Measurements from ENCODE around the gene CBX7.

The CBX7 gene

GRCh38 chr22:39129746-39130145 is 22.7 kb downstream of the CBX7 start:
- H3K4me3 ChIP-seq (ENCODE audit: low read depth, low read length), result no peak overlapping the region
- TF ChIP-seq CTCF (IDR thresholded peaks at IDR 0.05; ENCODE audit: borderline replicate concordance, insufficient read depth, low read depth, low read length), result no peak

- H3K4me3 ChIP-seq (ENCODE audit: low read depth, low read length), result no peak overlapping the region
- TF ChIP-seq CTCF (IDR thresholded peaks at IDR 0.05; ENCODE audit: borderline replicate concordance, insufficient read depth, low read depth, low read length), result no peak
These were observed 23.4 kb downstream of the CBX7 start for GRCh38 chr22:39129081-39129480.

GRCh38 chr22:39128508-39128907 is 24.0 kb downstream of the CBX7 start:
- no peak for TF ChIP-seq CTCF (IDR thresholded peaks at IDR 0.05; ENCODE audit: borderline replicate concordance, insufficient read depth, low read depth, low read length)
- no peak overlapping the region for H3K4me3 ChIP-seq (ENCODE audit: low read depth, low read length)

GRCh38 chr22:39125622-39126021 is 26.9 kb downstream of the CBX7 start:
- TF ChIP-seq CTCF (IDR thresholded peaks at IDR 0.05; ENCODE audit: borderline replicate concordance, insufficient read depth, low read depth, low read length), result no peak
- no peak overlapping the region for H3K4me3 ChIP-seq (ENCODE audit: low read depth, low read length)

GRCh38 chr22:39123751-39124581 is 28.5 kb downstream of the CBX7 start:
- no peak for TF ChIP-seq CTCF (IDR thresholded peaks at IDR 0.05; ENCODE audit: borderline replicate concordance, insufficient read depth, low read depth, low read length)
- H3K4me3 ChIP-seq (ENCODE audit: low read depth, low read length), result no peak overlapping the region

GRCh38 chr22:39122772-39123470 is 29.6 kb downstream of the CBX7 start:
- no peak overlapping the region for H3K4me3 ChIP-seq (ENCODE audit: low read depth, low read length)
- TF ChIP-seq CTCF (IDR thresholded peaks at IDR 0.05; ENCODE audit: borderline replicate concordance, insufficient read depth, low read depth, low read length), result no peak

GRCh38 chr22:39120983-39121382 is 31.5 kb downstream of the CBX7 start:
- TF ChIP-seq CTCF (IDR thresholded peaks at IDR 0.05; ENCODE audit: borderline replicate concordance, insufficient read depth, low read depth, low read length), result no peak
- H3K4me3 ChIP-seq (ENCODE audit: low read depth, low read length), result no peak overlapping the region

All from GM12875 (cell line).